RPMI7951 (cell line): Measurements from ENCODE around the gene STIM1. TPM values are rescaled to one million over a fixed set of nuclear protein-coding genes. Genes with fewer than 3 reads are reported as not detected.
A peak's percentile ranks its signal among the peaks of the same experiment; 100 is the strongest.
"Not testable (repeated sequence)": the region's sequence is repeated elsewhere in the genome, so short reads cannot be mapped to it uniquely, and the experiment has no call there.

Experiments
- DNase-seq: peaks from one replicate; pipeline ENCODE4 v3.0.0-alpha.2; 2012; ENCODE audit warnings: low read depth
- total RNA-seq: library from RNA; depleted of rRNA; stranded (reverse); fragments of >200 nt; shearing (Covaris generic); gene quantifications from 2 replicates; pipeline ENCODE4 v1.2.3, GENCODE V29; 2014; rRNA removed

Gene STIM1
- total RNA-seq, 1 experiment from 2014 or later = 13.8 TPM

DNA sequence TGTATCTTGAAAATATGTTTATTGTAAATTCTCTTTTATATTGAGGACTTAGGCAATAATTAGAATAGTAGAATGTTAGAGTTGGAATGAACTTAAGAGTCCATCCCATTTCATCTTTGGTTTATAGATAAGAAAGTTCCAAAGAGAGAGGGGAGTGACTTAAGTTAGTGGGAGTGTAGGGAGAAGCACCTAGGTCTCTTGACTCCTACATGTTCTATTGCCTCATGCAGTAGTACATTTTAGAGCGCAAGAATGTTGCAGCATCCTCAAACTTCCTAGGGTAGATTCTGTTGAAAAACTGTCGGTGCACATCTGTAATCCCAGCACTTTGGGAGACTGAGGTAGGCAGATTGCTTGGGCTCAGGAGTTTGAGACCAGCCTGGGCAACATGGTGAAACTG is 247.8 kb downstream of the STIM1 start:
- no peak for DNase-seq

DNA sequence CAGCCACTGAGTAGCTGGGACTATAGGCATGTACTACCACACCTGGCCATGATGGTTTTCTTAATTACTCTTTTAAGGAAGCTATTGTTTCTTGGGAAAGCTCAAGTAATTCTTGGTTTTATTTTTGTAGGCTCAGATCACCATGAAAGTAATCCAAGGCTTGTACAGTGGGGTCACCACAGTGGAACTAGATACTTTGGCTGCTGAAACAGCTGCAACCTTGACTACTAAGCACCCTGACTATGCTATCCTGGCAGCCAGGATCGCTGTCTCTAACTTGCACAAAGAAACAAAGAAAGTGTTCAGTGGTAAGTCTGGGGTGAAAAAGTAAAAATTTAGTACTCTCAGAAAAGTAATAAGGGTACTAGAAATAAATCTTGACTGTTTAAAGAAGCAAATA is 250.5 kb downstream of the STIM1 start:
- DNase-seq = no peak

DNA sequence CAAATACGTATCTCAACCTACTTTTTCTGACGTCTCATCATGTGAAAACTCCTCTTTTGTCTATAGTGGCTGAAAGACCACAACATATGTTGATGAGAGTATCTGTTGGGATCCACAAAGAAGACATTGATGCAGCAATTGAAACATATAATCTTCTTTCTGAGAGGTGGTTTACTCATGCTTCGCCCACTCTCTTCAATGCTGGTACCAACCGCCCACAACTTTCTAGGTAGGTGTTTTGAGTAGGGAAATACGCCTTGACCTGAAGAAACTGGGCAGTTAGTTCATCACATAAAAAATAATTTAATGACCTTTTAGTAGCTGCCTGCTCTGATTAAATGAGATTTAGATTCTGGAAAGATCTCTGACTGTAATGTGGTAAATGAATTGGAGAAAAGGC is 256.4 kb downstream of the STIM1 start:
- DNase-seq = no peak

DNA sequence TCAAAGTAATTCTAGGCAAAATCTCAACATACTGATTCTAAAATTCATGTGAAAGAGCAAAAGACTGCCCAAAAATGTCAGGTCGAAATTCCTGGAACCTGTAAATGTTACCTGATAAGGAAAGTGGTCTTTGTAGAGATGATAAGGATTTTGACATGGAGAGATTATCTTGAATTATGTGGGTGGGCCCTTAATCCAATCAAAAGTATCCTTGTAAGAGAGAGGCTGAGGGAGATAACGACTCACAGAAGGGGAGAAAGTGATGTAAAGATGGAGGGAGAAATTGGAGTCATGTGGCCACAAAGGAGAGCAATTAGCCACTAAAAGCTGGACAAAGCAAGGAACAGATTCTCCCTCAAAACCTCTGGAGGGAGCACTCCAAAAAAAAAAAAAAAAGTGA is 259.7 kb downstream of the STIM1 start:
- no peak for DNase-seq

DNA sequence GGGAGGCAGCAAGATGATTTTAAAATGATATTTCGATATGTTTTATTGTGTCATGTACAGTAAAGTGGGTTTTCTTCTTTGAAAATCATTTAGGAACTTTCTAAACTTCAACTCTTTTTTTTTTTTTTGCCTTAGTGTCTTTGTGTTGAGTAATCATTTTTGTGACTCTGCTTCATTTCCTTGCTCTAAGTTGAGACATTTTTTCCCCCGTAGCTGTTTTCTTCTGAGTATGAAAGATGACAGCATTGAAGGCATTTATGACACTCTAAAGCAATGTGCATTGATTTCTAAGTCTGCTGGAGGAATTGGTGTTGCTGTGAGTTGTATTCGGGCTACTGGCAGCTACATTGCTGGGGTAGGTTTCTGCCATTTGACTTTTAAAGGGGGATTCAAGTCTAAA is 262.6 kb downstream of the STIM1 start:
- DNase-seq = no peak

DNA sequence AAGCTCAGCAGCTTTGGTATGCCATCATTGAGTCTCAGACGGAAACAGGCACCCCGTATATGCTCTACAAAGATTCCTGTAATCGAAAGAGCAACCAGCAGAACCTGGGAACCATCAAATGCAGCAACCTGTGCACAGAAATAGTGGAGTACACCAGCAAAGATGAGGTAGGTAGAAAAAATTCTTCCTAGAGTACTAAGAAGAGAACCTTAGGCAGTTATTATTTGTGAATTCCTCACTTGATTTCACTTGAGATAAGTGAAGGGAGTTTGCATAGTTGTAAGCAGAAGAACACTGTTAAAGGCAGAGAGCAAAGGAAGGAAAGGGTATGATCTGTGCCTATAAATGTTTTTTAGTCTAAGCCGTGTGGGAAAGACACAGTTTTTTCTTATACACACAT is 267.8 kb downstream of the STIM1 start:
- no peak for DNase-seq

DNA sequence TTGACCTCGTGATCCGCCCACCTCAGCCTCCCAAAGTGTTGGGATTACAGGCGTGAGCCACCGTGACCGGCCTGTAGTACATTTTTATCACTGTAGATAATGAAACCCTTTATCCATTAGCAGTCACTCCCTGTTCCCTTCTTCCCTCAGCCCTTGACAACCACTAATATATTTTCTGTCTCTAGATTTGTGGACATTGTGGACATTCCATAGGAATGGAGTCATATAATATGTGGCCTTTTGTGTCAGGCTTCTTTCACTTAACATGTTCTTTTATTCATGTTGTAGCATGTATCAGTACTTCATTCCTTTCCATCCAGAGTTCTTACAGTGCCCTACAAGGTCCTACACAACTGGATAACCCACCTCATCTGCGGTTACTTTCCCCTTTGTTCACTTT is 269.7 kb downstream of the STIM1 start:
- DNase-seq = peak; percentile 2

DNA sequence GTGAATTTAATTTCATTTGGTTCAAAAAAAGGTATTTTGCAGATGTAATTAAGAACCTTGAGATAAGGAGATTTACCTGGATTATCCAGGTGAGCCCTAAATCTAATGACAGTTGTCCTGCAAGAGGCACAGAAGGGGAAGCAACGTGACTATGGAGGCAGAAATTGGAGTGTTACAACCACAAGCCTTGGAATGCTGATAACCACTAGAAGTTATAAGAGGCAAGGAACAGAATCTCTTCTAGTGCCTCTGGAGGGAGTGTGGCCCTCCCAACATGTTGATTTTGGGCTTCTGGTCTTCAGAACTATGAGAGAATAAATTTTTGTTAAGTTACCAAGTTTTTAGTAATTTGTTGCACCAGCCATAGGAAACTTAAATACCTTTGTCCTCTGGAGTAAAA is 271.9 kb downstream of the STIM1 start:
- DNase-seq = no peak

DNA sequence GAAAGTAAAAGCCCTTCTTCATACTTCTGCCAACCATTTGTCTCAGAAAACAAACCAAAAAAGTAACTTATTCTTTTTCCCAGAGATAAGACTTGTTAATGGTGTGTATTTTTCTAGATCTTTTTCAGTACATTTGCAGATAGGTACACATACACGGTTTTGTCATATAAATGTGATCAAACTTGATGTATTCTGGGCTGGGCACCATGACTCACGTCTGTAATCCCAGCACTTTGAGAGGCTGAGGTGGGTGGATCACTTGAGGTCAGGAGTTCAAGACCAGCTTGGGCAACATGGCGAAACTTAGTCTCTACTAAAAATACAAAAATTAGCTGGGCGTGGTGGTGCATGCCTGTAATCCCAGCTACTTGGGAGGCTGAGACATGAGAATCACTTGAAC is 274.8 kb downstream of the STIM1 start:
- DNase-seq = not testable (repeated sequence)

DNA sequence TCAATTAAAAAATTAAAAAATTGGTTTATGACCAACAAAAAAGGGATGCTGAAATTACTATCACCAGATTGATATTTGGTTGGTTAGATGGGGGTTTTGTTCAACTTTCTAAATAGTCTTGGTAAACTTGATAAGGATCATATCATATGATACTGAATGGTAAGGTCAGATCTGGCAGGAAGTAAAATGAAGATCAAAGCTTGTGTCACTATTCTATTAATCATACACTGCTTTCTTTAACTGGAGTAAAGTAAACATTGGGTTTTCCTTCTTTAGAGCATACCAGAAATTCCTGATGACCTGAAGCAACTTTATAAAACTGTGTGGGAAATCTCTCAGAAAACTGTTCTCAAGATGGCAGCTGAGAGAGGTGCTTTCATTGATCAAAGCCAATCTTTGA is 279.3 kb downstream of the STIM1 start:
- DNase-seq = peak; percentile 33

DNA sequence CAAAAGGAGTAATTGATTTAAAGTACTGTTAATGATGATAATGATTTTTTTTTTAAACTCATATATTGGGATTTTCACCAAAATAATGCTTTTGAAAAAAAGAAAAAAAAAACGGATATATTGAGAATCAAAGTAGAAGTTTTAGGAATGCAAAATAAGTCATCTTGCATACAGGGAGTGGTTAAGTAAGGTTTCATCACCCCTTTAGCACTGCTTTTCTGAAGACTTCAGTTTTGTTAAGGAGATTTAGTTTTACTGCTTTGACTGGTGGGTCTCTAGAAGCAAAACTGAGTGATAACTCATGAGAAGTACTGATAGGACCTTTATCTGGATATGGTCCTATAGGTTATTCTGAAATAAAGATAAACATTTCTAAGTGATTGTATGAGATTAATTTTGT is 283.0 kb downstream of the STIM1 start:
- DNase-seq = no peak

DNA sequence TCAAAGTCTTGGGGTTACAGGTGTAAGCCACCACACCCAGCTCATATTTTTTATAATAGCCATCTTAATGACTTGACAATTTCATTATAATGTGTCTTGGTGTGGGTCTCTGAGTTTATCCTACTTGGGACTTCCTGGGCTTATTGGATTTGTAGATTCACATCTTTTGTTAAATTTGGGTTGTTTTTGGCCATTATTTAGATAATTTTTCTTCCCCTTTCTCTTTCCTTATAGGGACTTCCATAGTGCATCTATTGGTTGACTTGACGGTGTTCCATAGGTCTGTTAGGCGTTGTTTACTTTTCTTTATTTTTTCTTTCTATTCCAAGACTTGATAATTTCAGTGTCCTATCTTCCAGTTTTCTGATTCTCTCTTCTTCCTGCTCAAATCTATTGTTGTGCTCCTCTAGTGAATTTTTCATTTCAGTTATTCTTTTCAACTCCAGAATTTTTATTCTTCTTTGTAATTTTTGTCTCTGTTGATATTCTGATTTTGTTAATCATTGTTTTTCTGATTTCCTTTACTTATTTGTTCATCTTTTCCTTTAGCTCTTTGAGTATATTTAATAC is 284.7 kb downstream of the STIM1 start:
- DNase-seq = no peak

Other genes starting within 250 kb of the STIM1 start
- not detected in 2 replicates for gene ART5, start 213.7 kb upstream of the STIM1 start, total RNA-seq
- gene ART1, start 210.5 kb upstream of the STIM1 start, total RNA-seq = not detected in 2 replicates
- 0.20 and 0.36 TPM in 2 replicates for gene CHRNA10, start 184.3 kb upstream of the STIM1 start, total RNA-seq
- 77.0 and 97.9 TPM in 2 replicates for gene NUP98, start 58.1 kb upstream of the STIM1 start, total RNA-seq
- gene PGAP2, start 47.1 kb upstream of the STIM1 start, total RNA-seq = 7.6 and 9.0 TPM in 2 replicates
- 26.3 and 27.8 TPM in 2 replicates for gene RHOG, start 14.7 kb upstream of the STIM1 start, total RNA-seq
- gene RRM1, start 239.1 kb downstream of the STIM1 start, total RNA-seq = 134 and 138 TPM in 2 replicates